22Rv1 (cell line): ENCODE measurements around the gene METTL27.

Source experiments
- CTCF ChIP-seq: fragments of 450-650 bp; IDR thresholded peaks from 2 replicates; pipeline ENCODE4 v1.5.1; 2017; ENCODE audit warnings: mild to moderate bottlenecking
- ZFX ChIP-seq: fragments of 450-650 bp; IDR thresholded peaks from 2 replicates; pipeline ENCODE4 v1.6.1; 2017; ENCODE audit warnings: antibody characterized with exemption, borderline replicate concordance

- TF ChIP-seq CTCF (no peak), ZFX (no peak)
These were observed at the start of gene METTL27 for GRCh38 chr7:73842067-73842976.
